Stimulated activated CD8-positive, alpha-beta memory T cell treated with anti-CD3 and anti-CD28 coated beads, Interleukin-12 subunit alpha, Interleukin-12 subunit beta, amount 100 ng/mL, for 24 hours (primary cell): ENCODE results near the gene NTRK2.

Experiments
- DNase-seq: peaks from one replicate; pipeline ENCODE4 v3.0.0-alpha.2; 2020; ENCODE audit errors: extremely low read depth

NTRK2 gene

DNA sequence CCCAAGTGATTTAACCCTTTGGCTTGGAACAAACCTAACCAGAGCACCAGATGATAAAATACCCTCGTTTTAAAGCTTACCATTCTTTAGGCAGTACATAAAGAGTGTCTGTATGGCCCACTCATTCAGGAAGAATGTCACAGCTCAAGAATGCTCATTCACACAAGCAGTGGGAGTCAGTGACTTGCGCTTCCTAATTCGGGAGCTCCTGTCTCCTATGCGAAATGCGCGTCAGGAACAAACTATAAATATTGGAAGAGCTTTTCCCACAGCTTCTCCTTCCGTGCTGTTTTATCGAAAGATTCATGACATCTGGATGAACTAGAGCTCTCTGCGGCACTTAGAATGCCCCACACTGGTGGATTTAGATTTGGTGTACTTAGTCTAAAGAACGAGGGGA, 66.6 kb downstream of the NTRK2 start:
- DNase-seq, result no peak

GRCh38 chr9:84736536-84736935, 67.0 kb downstream of the NTRK2 start:
- no peak for DNase-seq

GRCh38 chr9:84738353-84738752, 68.8 kb downstream of the NTRK2 start:
- DNase-seq, result no peak

DNA sequence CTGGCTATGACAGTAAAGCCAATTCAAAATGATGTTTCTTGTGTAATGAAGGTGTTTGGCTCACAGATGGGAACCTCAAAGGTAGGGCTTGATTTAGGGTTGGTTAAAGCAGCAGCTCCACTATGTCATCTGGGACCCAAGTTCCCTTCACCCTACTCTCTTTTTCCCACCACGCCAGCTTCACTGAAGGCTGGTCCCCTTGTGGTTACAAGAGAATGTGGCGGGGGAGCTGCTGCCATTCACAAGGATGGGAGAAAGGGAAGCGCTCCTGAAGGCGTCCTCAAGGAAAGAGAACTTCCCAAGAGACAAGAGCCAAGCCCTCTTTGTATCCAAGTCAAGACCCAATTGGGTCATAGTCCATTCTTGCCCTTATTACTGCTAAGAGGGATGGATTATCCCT, 72.7 kb downstream of the NTRK2 start:
- no peak for DNase-seq

DNA sequence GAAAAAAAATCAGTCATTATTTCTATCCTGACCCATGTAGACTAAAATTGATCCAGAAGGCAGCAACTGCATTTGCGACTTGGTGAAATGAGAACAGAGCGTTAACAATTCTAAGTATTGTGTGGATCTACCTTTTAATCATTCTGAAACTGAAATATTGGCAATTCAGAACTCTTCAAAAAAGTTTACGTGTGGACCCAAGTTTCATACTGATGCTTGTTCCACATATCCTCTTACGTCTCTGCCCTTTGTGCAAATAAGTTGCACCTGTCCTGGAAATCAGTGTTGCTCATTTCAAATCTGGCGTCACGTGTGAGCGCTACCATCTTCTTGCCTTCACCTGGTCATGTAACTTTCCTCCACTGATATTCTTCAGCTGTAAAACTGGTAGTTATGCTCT, 74.7 kb downstream of the NTRK2 start:
- no peak for DNase-seq

DNA sequence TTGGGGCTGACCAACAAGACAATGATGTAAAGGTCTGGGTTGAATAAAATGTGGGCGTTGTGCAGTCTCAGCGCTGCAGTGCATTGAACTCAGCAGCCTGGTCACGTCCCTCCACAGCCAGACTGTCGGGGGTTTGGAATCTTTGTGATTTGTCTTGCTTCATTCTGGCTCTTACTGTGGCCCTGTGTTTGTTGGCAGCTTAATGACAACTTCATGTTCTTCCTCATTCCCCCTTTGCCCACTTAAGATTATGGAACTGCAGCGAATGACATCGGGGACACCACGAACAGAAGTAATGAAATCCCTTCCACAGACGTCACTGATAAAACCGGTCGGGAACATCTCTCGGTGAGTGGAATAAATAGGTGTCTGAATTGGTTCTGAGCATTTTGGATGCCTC, 75.2 kb downstream of the NTRK2 start:
- no peak for DNase-seq

GRCh38 chr9:84748112-84748511, 78.6 kb downstream of the NTRK2 start:
- DNase-seq, result no peak

- DNase-seq, result no peak
Observed at GRCh38 chr9:84750152-84750865, 80.8 kb downstream of the NTRK2 start.

- DNase-seq, result no peak
Observed at GRCh38 chr9:84751921-84752320, 82.4 kb downstream of the NTRK2 start.

DNA sequence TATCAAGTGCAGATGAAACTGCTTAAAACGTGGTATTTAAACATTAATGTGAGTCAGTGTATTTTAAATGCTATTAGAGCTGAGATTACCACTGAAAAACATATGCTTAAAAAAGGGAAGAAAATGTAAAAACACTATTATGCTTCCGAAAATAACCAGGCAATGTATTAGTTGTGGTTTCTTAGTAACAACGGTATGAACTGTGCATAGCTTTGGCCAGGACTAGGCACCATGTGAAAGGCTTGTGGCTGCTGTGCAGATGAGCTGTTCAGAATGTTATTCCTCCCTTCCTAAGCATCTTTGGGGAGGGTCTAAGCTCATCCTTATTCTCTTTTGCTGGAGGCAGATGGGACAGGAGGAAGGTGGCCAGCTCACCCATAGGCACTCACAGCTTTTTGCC, 84.9 kb downstream of the NTRK2 start:
- no peak for DNase-seq

GRCh38 chr9:84754881-84755280, 85.4 kb downstream of the NTRK2 start:
- DNase-seq, result no peak

GRCh38 chr9:84755380-84755779, 85.9 kb downstream of the NTRK2 start:
- no peak for DNase-seq

- DNase-seq, result no peak
Observed at GRCh38 chr9:84756171-84756570, 86.6 kb downstream of the NTRK2 start.

DNA sequence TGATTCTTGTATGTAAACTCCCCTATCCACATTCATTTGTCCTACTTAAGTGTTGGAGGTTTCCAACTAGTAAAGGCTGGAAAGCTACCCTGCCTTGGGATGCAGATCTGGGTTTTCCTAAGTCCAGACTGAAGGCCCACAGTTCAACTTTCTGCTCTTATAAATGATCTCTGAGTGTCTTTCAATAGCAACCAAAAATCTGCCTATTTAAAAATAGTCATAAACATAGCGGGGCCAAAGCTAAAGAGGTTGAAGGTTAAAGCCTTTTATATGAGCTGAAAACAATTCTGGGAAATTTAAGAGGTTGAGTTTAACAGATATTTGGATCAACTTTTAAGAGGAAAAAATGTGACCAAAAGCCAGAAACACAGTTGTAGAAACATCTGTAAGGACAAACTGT, 87.2 kb downstream of the NTRK2 start:
- DNase-seq, result no peak

- DNase-seq, result no peak
Observed at GRCh38 chr9:84758817-84759216, 89.3 kb downstream of the NTRK2 start.

- DNase-seq, result no peak
Observed at GRCh38 chr9:84759300-84759750, 89.8 kb downstream of the NTRK2 start.

GRCh38 chr9:84759804-84760203, 90.3 kb downstream of the NTRK2 start:
- no peak for DNase-seq

GRCh38 chr9:84761137-84761808, 91.7 kb downstream of the NTRK2 start:
- DNase-seq, result no peak

DNA sequence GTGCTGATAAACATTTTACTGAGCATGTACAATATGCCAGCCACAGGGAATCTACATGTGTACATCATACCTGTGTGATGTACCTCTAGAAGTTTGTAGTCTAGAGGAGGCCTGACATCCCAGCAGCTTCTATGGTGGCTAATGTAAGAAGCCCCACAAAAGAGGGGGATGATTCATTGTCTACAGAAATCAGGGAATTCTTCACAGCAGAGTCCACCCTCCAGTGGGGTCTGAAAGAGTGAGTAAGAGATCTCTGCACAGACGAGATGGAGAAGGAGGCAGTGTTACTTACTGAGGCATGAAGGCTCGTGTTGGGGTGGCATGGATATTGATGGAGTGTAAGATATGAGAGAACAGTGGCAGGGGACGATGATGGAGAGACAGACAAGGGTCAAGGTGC, 103.0 kb downstream of the NTRK2 start:
- DNase-seq, result no peak

- DNase-seq, result no peak
Observed at GRCh38 chr9:84773022-84773421, 103.5 kb downstream of the NTRK2 start.

- no peak for DNase-seq
Observed at GRCh38 chr9:84775056-84775643, 105.6 kb downstream of the NTRK2 start.

DNA sequence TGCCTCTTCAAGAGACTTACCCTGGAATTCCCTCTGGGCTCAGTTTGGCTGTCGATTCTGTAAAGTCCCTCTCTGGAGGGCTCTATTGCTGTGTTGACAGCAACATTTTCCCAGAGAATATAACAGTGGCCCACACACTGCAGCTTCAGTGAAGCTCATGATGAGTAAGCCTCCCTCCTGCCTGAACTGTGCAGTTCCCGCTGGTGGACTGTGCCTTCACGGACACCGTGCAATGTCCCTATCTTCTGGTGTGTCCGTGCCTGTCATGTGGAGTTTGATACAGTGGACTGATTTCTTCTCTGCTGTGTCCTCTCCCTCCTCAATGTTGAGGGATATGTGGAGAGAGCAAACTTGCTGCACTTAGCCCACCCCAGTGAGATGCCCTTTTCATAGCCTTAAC, 109.0 kb downstream of the NTRK2 start:
- DNase-seq, result no peak

GRCh38 chr9:84779883-84780282, 110.4 kb downstream of the NTRK2 start:
- no peak for DNase-seq
